Right lobe of liver (tissue), 4 donors: ENCODE measurements around the gene IPO11.

Experiments used
- POLR2A ChIP-seq: fragments of 450-650 bp; IDR thresholded peaks from one replicate; pipeline ENCODE4 v1.6.1; 2017; ENCODE audit warnings: antibody characterized with exemption, mild to moderate bottlenecking
- TF ChIP-seq, protein P1 (sequence below), 4 donors: fragments of 200-600 bp in 3 of 4; fragments of 450-650 bp in 1 of 4; IDR thresholded peaks; one replicate each; pipeline versions ENCODE4 v1.5.1 to v1.8.0; 2016 to 2022; ENCODE audit warnings: antibody characterized with exemption in 4 of 4, mild to moderate bottlenecking in 2 of 4
- donor health status: DM: no; HTN: no; CAD: no.
- donor health status: DM: no; HTN: no; CAD: no.
- donor health status: DM: no; HTN: yes; CAD: no.

DNA sequence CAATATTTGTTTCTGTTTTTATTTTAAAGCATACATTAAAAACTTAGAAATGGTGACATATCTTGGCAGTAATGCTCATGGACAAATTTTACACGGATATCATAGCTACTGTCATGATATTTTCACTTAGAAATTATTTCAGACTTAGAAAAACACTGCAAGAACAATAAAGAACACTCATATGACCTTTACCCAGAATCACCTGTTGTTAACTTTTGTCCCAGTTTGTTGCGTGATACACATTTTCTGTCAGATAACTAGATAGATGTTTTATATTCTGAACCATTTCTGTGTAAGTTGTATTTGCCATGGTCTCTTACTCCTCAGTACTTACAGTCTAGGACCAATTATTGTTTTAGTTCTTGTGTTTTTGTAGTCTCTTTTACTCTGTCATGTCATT is 162.5 kb downstream of the IPO11 start:
- TF ChIP-seq, protein P1, sequence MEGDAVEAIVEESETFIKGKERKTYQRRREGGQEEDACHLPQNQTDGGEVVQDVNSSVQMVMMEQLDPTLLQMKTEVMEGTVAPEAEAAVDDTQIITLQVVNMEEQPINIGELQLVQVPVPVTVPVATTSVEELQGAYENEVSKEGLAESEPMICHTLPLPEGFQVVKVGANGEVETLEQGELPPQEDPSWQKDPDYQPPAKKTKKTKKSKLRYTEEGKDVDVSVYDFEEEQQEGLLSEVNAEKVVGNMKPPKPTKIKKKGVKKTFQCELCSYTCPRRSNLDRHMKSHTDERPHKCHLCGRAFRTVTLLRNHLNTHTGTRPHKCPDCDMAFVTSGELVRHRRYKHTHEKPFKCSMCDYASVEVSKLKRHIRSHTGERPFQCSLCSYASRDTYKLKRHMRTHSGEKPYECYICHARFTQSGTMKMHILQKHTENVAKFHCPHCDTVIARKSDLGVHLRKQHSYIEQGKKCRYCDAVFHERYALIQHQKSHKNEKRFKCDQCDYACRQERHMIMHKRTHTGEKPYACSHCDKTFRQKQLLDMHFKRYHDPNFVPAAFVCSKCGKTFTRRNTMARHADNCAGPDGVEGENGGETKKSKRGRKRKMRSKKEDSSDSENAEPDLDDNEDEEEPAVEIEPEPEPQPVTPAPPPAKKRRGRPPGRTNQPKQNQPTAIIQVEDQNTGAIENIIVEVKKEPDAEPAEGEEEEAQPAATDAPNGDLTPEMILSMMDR (IDR thresholded peaks at IDR 0.05): no peak
- TF ChIP-seq POLR2A: no peak
